Stomach (tissue), 9 donors: ENCODE results near the gene LCA5L. TPM values are rescaled to one million over a fixed set of nuclear protein-coding genes. Genes with fewer than 3 reads are reported as not detected.

ENCODE experiments used
- DNase-seq, 2 donors: peaks; one replicate each; pipeline versions ENCODE4 v3.0.0 to v3.0.0-alpha.2; 2013 to 2019
- H3K27ac ChIP-seq, 5 donors: fragments of 200-600 bp in 4 of 5; sonication (generic) in 4 of 5; one replicate each; pipeline ENCODE4 v1.5.1; 2013 to 2019; ENCODE audit warnings: mild to moderate bottlenecking in 1 of 5, moderate library complexity in 1 of 5
- H3K27me3 ChIP-seq, 3 donors: fragments of 200-600 bp; sonication (generic); one replicate each; pipeline ENCODE4 v1.5.1; 2017 to 2019; ENCODE audit warnings: mixed run types in 1 of 3
- H3K36me3 ChIP-seq, 4 donors: fragments of 200-600 bp; sonication (generic); 1 replicate in 3 of 4; 2 replicates in 1 of 4; pipeline ENCODE4 v1.5.1; 2016 to 2019
- H3K4me1 ChIP-seq, 4 donors: fragments of 200-600 bp; sonication (generic); one replicate each; pipeline ENCODE4 v1.5.1; 2016 to 2019
- H3K4me3 ChIP-seq, 4 donors: fragments of 200-600 bp; sonication (generic) in 3 of 4; one replicate each; pipeline ENCODE4 v1.5.1; 2016 to 2019; ENCODE audit warnings: mild to moderate bottlenecking in 1 of 4
- H3K9me3 ChIP-seq, 4 donors: fragments of 200-600 bp; sonication (generic); one replicate each; pipeline ENCODE4 v1.5.1; 2016 to 2019
- EP300 ChIP-seq: sonication (generic); formaldehyde crosslinking; IDR thresholded peaks from one replicate; pipeline ENCODE4 v1.6.1; 2017; ENCODE audit warnings: antibody characterized with exemption
- POLR2A ChIP-seq, 4 donors: fragments of 450-650 bp; IDR thresholded peaks; one replicate each; pipeline ENCODE4 v1.6.1; 2016; ENCODE audit warnings: antibody characterized with exemption in 4 of 4, control low read depth in 2 of 4, mild to moderate bottlenecking in 1 of 4, moderate library complexity in 1 of 4
- POLR2AphosphoS5 ChIP-seq, 3 donors: sonication (generic); formaldehyde crosslinking; IDR thresholded peaks; one replicate each; pipeline ENCODE4 v1.6.1; 2016; ENCODE audit warnings: antibody characterized with exemption in 3 of 3
- WGBS, 5 donors: extraction: QIAGEN DNeasy Blood & Tissue Kit in 3 of 5; methylation state at CpG; one replicate each; pipeline versions ENCODE4 v1.1.5 to v1.1.7; 2013 to 2018; 5-methylcytosine and 5-hydroxymethylcytosine counted together
- intact Hi-C: fragments of 100-400 bp; cut with DNase I; formaldehyde crosslinking; loops from one replicate; pipeline ENCODE4 v1.15.1; 2023; ENCODE audit warnings: low total_unique reads
- polyA plus RNA-seq, 3 donors: library from polyadenylated mRNA; stranded (reverse); fragments of 200-250 nt; gene quantifications; one replicate each; pipeline ENCODE4 v1.2.3, GENCODE V29; 2013
- total RNA-seq, 5 donors: library from RNA; depleted of rRNA; stranded (reverse); fragments of >200 nt; gene quantifications; one replicate each; pipeline versions ENCODE4 v1.1.0 to v1.2.3, GENCODE V29; 2014 to 2016
- TF ChIP-seq, protein P1 (sequence below), 7 experiments: fragments of 450-650 bp in 4 of 7; fragments of 200-600 bp in 3 of 7; sonication (generic) in 3 of 7; IDR thresholded peaks; one replicate each; pipeline ENCODE4 v1.5.1; 2016 to 2019; ENCODE audit warnings: antibody characterized with exemption in 7 of 7, control low read depth in 2 of 7, mild to moderate bottlenecking in 1 of 7
- donor health status: healthy with polysubstance abuse.
- donor health status: Bipolar disorder and iron deficiency.
- donor health status: healthy.

The LCA5L gene
- total and polyA plus RNA-seq, 8 donors, result 0.85 to 2.7 (median 1.8) TPM; not detected in 3

GRCh38 chr21:39481886-39482285 lies 36.3 kb upstream of the LCA5L start:
- WGBS, 5 donors, result 82 to 86% (median 86%) methylated on average over 3 of the region's 3 CpGs
- intact Hi-C loops, result no loop called here

GRCh38 chr21:39480271-39480670 lies 34.7 kb upstream of the LCA5L start:
- no peak for DNase-seq
- no peaks in the 10 kb centered on the region for H3K36me3 ChIP-seq
- no peaks in the 10 kb centered on the region for H3K4me1 ChIP-seq
- intact Hi-C loops, result no loop called here
- TF ChIP-seq, protein P1, sequence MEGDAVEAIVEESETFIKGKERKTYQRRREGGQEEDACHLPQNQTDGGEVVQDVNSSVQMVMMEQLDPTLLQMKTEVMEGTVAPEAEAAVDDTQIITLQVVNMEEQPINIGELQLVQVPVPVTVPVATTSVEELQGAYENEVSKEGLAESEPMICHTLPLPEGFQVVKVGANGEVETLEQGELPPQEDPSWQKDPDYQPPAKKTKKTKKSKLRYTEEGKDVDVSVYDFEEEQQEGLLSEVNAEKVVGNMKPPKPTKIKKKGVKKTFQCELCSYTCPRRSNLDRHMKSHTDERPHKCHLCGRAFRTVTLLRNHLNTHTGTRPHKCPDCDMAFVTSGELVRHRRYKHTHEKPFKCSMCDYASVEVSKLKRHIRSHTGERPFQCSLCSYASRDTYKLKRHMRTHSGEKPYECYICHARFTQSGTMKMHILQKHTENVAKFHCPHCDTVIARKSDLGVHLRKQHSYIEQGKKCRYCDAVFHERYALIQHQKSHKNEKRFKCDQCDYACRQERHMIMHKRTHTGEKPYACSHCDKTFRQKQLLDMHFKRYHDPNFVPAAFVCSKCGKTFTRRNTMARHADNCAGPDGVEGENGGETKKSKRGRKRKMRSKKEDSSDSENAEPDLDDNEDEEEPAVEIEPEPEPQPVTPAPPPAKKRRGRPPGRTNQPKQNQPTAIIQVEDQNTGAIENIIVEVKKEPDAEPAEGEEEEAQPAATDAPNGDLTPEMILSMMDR (IDR thresholded peaks at IDR 0.05), result no peak
- TF ChIP-seq POLR2A (IDR thresholded peaks at IDR 0.05), result no peak
- TF ChIP-seq EP300, result no peak
- TF ChIP-seq POLR2AphosphoS5 (IDR thresholded peaks at IDR 0.05), result no peak
- no peak overlapping the region for H3K27ac ChIP-seq
- WGBS, 5 donors, result 72 to 85% (median 76%) methylated on average over 4 of the region's 4 CpGs
- no peak overlapping the region for H3K4me3 ChIP-seq
- no peaks in the 10 kb centered on the region for H3K9me3 ChIP-seq
- no peaks in the 10 kb centered on the region for H3K27me3 ChIP-seq

More at GRCh38 chr21:39481886-39482285, 36.3 kb upstream of the LCA5L start:
- H3K4me3 ChIP-seq, result no peak overlapping the region
- no peak for DNase-seq
- H3K27ac ChIP-seq, result no peak overlapping the region
- no peaks in the 10 kb centered on the region for H3K27me3 ChIP-seq
- H3K9me3 ChIP-seq, result no peaks in the 10 kb centered on the region
- TF ChIP-seq POLR2AphosphoS5 (IDR thresholded peaks at IDR 0.05), result no peak
- no peak for TF ChIP-seq POLR2A (IDR thresholded peaks at IDR 0.05)
- TF ChIP-seq EP300, result no peak
- TF ChIP-seq, protein P1 (IDR thresholded peaks at IDR 0.05), result no peak
- no peaks in the 10 kb centered on the region for H3K4me1 ChIP-seq
- no peaks in the 10 kb centered on the region for H3K36me3 ChIP-seq

- no peaks in the 10 kb centered on the region for H3K27me3 ChIP-seq
- DNase-seq, result no peak
- no peak overlapping the region for H3K27ac ChIP-seq
- TF ChIP-seq, protein P1 (IDR thresholded peaks at IDR 0.05), result no peak
- TF ChIP-seq POLR2AphosphoS5 (IDR thresholded peaks at IDR 0.05), result no peak
- no peak for TF ChIP-seq EP300
- H3K4me1 ChIP-seq, result no peaks in the 10 kb centered on the region
- no peaks in the 10 kb centered on the region for H3K9me3 ChIP-seq
- H3K4me3 ChIP-seq, result no peak overlapping the region
- intact Hi-C loops, result no loop called here
- 39 to 71% (median 64%) methylated on average over 2 of the region's 2 CpGs for WGBS, 5 donors
- H3K36me3 ChIP-seq, result no peaks in the 10 kb centered on the region
These were observed 34.2 kb upstream of the LCA5L start for GRCh38 chr21:39479814-39480182.

GRCh38 chr21:39479164-39479813 lies 33.7 kb upstream of the LCA5L start:
- TF ChIP-seq EP300 (no peak), POLR2AphosphoS5 (IDR thresholded peaks at IDR 0.05) (no peak), POLR2A (IDR thresholded peaks at IDR 0.05) (no peak)
- TF ChIP-seq, protein P1 (IDR thresholded peaks at IDR 0.05), result no peak
- Histone ChIP-seq H3K4me1 (no peaks in the 10 kb centered on the region), H3K4me3 (no peak overlapping the region), H3K27me3 (no peaks in the 10 kb centered on the region), H3K9me3 (no peaks in the 10 kb centered on the region), H3K36me3 (no peaks in the 10 kb centered on the region), H3K27ac (no peak overlapping the region)
- DNase-seq, result peak in 1 of 2 donors; percentile 41
- intact Hi-C loops, result no loop called here
- 85 to 91% (median 88%) methylated on average over 4 of the region's 4 CpGs for WGBS, 5 donors
